HepG2 (cell line): ENCODE data around the gene GNB4. TPM values are rescaled to one million over a fixed set of nuclear protein-coding genes. Genes with fewer than 3 reads are reported as not detected.

Experiments
- BRCA1 ChIP-seq: sonication (generic); formaldehyde crosslinking; IDR thresholded peaks from 2 replicates; pipeline ENCODE4 v1.4.0; 2020; ENCODE audit warnings: missing genetic modification reagents
- ELF1 ChIP-seq: sonication (generic); formaldehyde crosslinking; IDR thresholded peaks from 2 replicates; pipeline ENCODE4 v1.4.0; 2020; ENCODE audit warnings: missing genetic modification reagents
- GLMP ChIP-seq: sonication (generic); formaldehyde crosslinking; IDR thresholded peaks from 2 replicates; pipeline ENCODE4 v1.9.0; 2021; ENCODE audit warnings: missing genetic modification reagents, mild to moderate bottlenecking, borderline replicate concordance
- HIC2 ChIP-seq: sonication (generic); formaldehyde crosslinking; IDR thresholded peaks from 2 replicates; pipeline ENCODE4 v1.9.0; 2022; ENCODE audit warnings: low read depth, missing genetic modification reagents
- HNRNPH1 ChIP-seq: fragments of 200-400 bp; formaldehyde crosslinking; optimal IDR thresholded peaks from 2 replicates; pipeline ENCODE3; 2017; ENCODE audit warnings: mild to moderate bottlenecking, low read depth, low read length
- KDM3A ChIP-seq: IDR thresholded peaks from 2 replicates; pipeline ENCODE4 v1.6.1; 2018; ENCODE audit warnings: low read depth, missing compliant biosample characterization
- NFIC ChIP-seq: IDR thresholded peaks from 2 replicates; pipeline ENCODE4 v1.6.1; 2012; ENCODE audit warnings: mild to moderate bottlenecking, low read length, inconsistent platforms
- REPIN1 ChIP-seq: sonication (generic); formaldehyde crosslinking; IDR thresholded peaks from 2 replicates; pipeline ENCODE4 v1.8.0; 2022; ENCODE audit warnings: missing genetic modification reagents, low read depth, mild to moderate bottlenecking, borderline replicate concordance
- SIN3A ChIP-seq: IDR thresholded peaks from 2 replicates; pipeline ENCODE4 v1.6.1; 2011; ENCODE audit warnings: low read depth, mild to moderate bottlenecking, control low read depth, low read length, borderline replicate concordance
- SMAD1 ChIP-seq: sonication (generic); formaldehyde crosslinking; IDR thresholded peaks from 2 replicates; pipeline ENCODE4 v1.4.0; 2020; ENCODE audit warnings: missing genetic modification reagents, low read depth, mild to moderate bottlenecking, borderline replicate concordance
- TARDBP ChIP-seq: sonication (generic); formaldehyde crosslinking; IDR thresholded peaks from 2 replicates; pipeline ENCODE4 v1.8.0; 2022; ENCODE audit warnings: mild to moderate bottlenecking, missing genetic modification reagents
- USF2 ChIP-seq, 2 experiments: sonication (generic) in 1 of 2; formaldehyde crosslinking in 1 of 2; IDR thresholded peaks; 2 replicates each; pipeline versions ENCODE4 v1.5.1 to v1.6.1; 2011 to 2020; ENCODE audit warnings: borderline replicate concordance in 1 of 2, low read depth in 1 of 2, low read length in 1 of 2, mild to moderate bottlenecking in 1 of 2, missing genetic modification reagents in 1 of 2, moderate library complexity in 1 of 2
- ZNF232 ChIP-seq: sonication (generic); formaldehyde crosslinking; IDR thresholded peaks from 2 replicates; pipeline ENCODE4 v1.4.0; 2020; ENCODE audit warnings: missing genetic modification reagents, borderline replicate concordance
- ZNF414 ChIP-seq: sonication (generic); formaldehyde crosslinking; IDR thresholded peaks from 2 replicates; pipeline ENCODE4 v1.5.0; 2020; ENCODE audit warnings: missing genetic modification reagents
- ZNF569 ChIP-seq: sonication (generic); formaldehyde crosslinking; IDR thresholded peaks from 2 replicates; pipeline ENCODE4 v1.5.0; 2020; ENCODE audit warnings: mild to moderate bottlenecking, missing genetic modification reagents, moderate library complexity, borderline replicate concordance
- ZNF678 ChIP-seq: sonication (generic); formaldehyde crosslinking; IDR thresholded peaks from 2 replicates; pipeline ENCODE4 v1.4.0; 2020; ENCODE audit warnings: mild to moderate bottlenecking, missing genetic modification reagents
- ZNF883 ChIP-seq: sonication (generic); formaldehyde crosslinking; IDR thresholded peaks from 2 replicates; pipeline ENCODE4 v1.5.1; 2020; ENCODE audit warnings: mild to moderate bottlenecking, missing genetic modification reagents; ENCODE audit errors: not compliant biosample characterization
- polyA plus RNA-seq, 8 experiments: library from polyadenylated mRNA; depleted of rRNA in 3 of 8; stranded (reverse) in 7 of 8; unstranded in 1 of 8; fragments of >200 nt; fragmentation: Illumina TruSeq in 4 of 8; extraction: Trizol in 4 of 8; gene quantifications; 2 replicates each; pipeline versions ENCODE4 v1.2.1 to v1.2.3, GENCODE V29; 2011 to 2016; ENCODE audit warnings: low read depth in 4 of 8, missing spikeins in 1 of 8, mixed read lengths in 1 of 8; ENCODE audit not compliant: insufficient read depth in 1 of 8
- total RNA-seq, 5 experiments: library from RNA; depleted of rRNA; stranded (reverse); fragments of >200 nt; fragmentation: Illumina TruSeq; extraction: Trizol; gene quantifications; 2 replicates each; pipeline ENCODE4 v1.2.3, GENCODE V29; 2016; ENCODE audit warnings: low read depth in 1 of 5

GNB4 gene
- total and polyA plus RNA-seq, 2 of the 13 experiments (the other 11 are each of a cell fraction or from before 2014, with no cell fraction given), result 0.07 to 0.13 TPM

GRCh38 chr3:179347345-179348194 is 103.7 kb downstream of the GNB4 start, which contains the start of gene MFN1 (continued):
- peak; percentile 79; the same call in 1 of the 2 replicates for TF ChIP-seq TARDBP (CRISPR knock-in tag)
- TF ChIP-seq HNRNPH1, result no peak
- TF ChIP-seq ZNF883 (CRISPR knock-in tag), result peak; percentile 80
- TF ChIP-seq HIC2 (CRISPR knock-in tag), result no peak
- no peak for TF ChIP-seq BRCA1 (CRISPR knock-in tag)
- TF ChIP-seq SMAD1 (CRISPR knock-in tag), result peak; percentile 53; the same call in 1 of the 2 replicates
- TF ChIP-seq ZNF232 (CRISPR knock-in tag), result peak; percentile 68; the same call in 1 of the 2 replicates
- TF ChIP-seq KDM3A, result 0 out of 2 replicates have a peak, but pooled peaks have one; percentile 39
- no peak for TF ChIP-seq USF2 (IDR thresholded peaks at IDR 0.05; ENCODE audit: low read depth, low read length)
- TF ChIP-seq USF2 (CRISPR knock-in tag; IDR thresholded peaks at IDR 0.05; ENCODE audit: borderline replicate concordance), result no peak
- peak; percentile 89 for TF ChIP-seq ELF1
- no peak for TF ChIP-seq GLMP
- 0 out of 2 replicates have a peak, but pooled peaks have one; percentile 42 for TF ChIP-seq SIN3A
- peak; percentile 89 for TF ChIP-seq REPIN1
- TF ChIP-seq ZNF414 (CRISPR knock-in tag), result 0 out of 2 replicates have a peak, but pooled peaks have one; percentile 31
- no peak for TF ChIP-seq ZNF569 (CRISPR knock-in tag)
- TF ChIP-seq NFIC, result no peak
- no peak for TF ChIP-seq ZNF678
